Measurements from ENCODE around the gene EID2B. TPM values are rescaled to one million over a fixed set of nuclear protein-coding genes. Genes with fewer than 3 reads are reported as not detected.

Gene EID2B
- total RNA-seq (2021) = 3.4 and 4.2 TPM in 2 replicates
- percentile 75 among the genes with signal in this experiment for Bru-seq, nascent RNA
- BruChase-seq, experiment 1, labeled RNA remaining after a 2-hour chase = percentile 75 among the genes with signal in this experiment
- BruChase-seq, experiment 2, labeled RNA remaining after a 6-hour chase = percentile 70 among the genes with signal in this experiment
- long read RNA-seq, transcript EID2B-201 (1 exons, 1,865 nt) = major isoform, 10 of 11 reads
- long read RNA-seq, partial matches to known transcripts = 0 of 11 reads
- long read RNA-seq, other reads (novel, unspliced or antisense) = 1 of 11 reads

- H3K4me1 ChIP-seq (ENCODE audit: insufficient read depth, low read length, poor library complexity, severe bottlenecking) = peaks cover 10% of the 10 kb centered on the region
- intact Hi-C loops (cut with micrococcal nuclease; ENCODE audit: unreplicated experiment) = loop anchor here (2.0 to 10.0 kb wide), 4 partner anchors 52 to 418 kb away; partner anchors contain the start of gene TIMM50
- TF ChIP-seq, protein P1, sequence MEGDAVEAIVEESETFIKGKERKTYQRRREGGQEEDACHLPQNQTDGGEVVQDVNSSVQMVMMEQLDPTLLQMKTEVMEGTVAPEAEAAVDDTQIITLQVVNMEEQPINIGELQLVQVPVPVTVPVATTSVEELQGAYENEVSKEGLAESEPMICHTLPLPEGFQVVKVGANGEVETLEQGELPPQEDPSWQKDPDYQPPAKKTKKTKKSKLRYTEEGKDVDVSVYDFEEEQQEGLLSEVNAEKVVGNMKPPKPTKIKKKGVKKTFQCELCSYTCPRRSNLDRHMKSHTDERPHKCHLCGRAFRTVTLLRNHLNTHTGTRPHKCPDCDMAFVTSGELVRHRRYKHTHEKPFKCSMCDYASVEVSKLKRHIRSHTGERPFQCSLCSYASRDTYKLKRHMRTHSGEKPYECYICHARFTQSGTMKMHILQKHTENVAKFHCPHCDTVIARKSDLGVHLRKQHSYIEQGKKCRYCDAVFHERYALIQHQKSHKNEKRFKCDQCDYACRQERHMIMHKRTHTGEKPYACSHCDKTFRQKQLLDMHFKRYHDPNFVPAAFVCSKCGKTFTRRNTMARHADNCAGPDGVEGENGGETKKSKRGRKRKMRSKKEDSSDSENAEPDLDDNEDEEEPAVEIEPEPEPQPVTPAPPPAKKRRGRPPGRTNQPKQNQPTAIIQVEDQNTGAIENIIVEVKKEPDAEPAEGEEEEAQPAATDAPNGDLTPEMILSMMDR (conservative IDR thresholded peaks at IDR 0.05; ENCODE audit: low read depth, low read length) = peak; percentile 94
- TF ChIP-seq EZH2 (IDR thresholded peaks at IDR 0.05; ENCODE audit: borderline replicate concordance, low read depth, low read length, poor library complexity, severe bottlenecking) = no peak
- peak within 1 kb of the TSS; percentile 81 for H3K4me3 ChIP-seq (ENCODE audit: low read depth, low read length, poor library complexity, severe bottlenecking)
- H3K36me3 ChIP-seq (ENCODE audit: insufficient read depth, low read length, poor library complexity, severe bottlenecking) = no peaks in the 10 kb centered on the region
- H3K27ac ChIP-seq (ENCODE audit: low read depth, low read length, poor library complexity, severe bottlenecking) = peak within 1 kb of the TSS; percentile 60
- peak; percentile 97 for DNase-seq (ENCODE audit: low spot score)
- POLR2A ChIA-PET (ENCODE audit: low non-redundant PET) = no interaction called here
- no peaks in the 10 kb centered on the region for H3K27me3 ChIP-seq (replicated peaks; ENCODE audit: insufficient read depth, low read depth, low read length, poor library complexity)
- no TSS peak for BruUV-seq (replicated peaks)
- H3K9me3 ChIP-seq (ENCODE audit: low read depth, low read length, poor library complexity, severe bottlenecking) = no peaks in the 10 kb centered on the region
- CTCF ChIA-PET = interaction anchor here (0.7 to 1.3 kb wide), 3 partner anchors 13 to 92 kb away, joined by 3 to 8 read pairs (median 5); no protein-coding TSS in a partner anchor
Measured at GRCh38 chr19:39532233-39533002, at the start of gene EID2B. Gene EID2B, minus strand, starts transcription at chr19:39532852. Its CDS starts 50 bp downstream, at chr19:39532802.

GRCh38 chr19:39582442-39582841, 49.8 kb upstream of the EID2B start:
- CTCF ChIA-PET = no interaction called here
- H3K9me3 ChIP-seq (ENCODE audit: low read depth, low read length, poor library complexity, severe bottlenecking) = no peaks in the 10 kb centered on the region
- no peak for DNase-seq (ENCODE audit: low spot score)
- no peaks in the 10 kb centered on the region for H3K4me1 ChIP-seq (ENCODE audit: insufficient read depth, low read length, poor library complexity, severe bottlenecking)
- no peak overlapping the region for H3K4me3 ChIP-seq (ENCODE audit: low read depth, low read length, poor library complexity, severe bottlenecking)
- POLR2A ChIA-PET (ENCODE audit: low non-redundant PET) = no interaction called here
- H3K27ac ChIP-seq (ENCODE audit: low read depth, low read length, poor library complexity, severe bottlenecking) = no peak overlapping the region
- BruUV-seq (replicated peaks) = no TSS peak
- H3K36me3 ChIP-seq (ENCODE audit: insufficient read depth, low read length, poor library complexity, severe bottlenecking) = no peaks in the 10 kb centered on the region
- intact Hi-C loops (cut with micrococcal nuclease; ENCODE audit: unreplicated experiment) = no loop called here
- peaks cover 36% of the 10 kb centered on the region for H3K27me3 ChIP-seq (replicated peaks; ENCODE audit: insufficient read depth, low read depth, low read length, poor library complexity)
- TF ChIP-seq EZH2 (IDR thresholded peaks at IDR 0.05; ENCODE audit: borderline replicate concordance, low read depth, low read length, poor library complexity, severe bottlenecking) = no peak
- TF ChIP-seq, protein P1 (conservative IDR thresholded peaks at IDR 0.05; ENCODE audit: low read depth, low read length) = no peak

GRCh38 chr19:39568604-39569003, 36.0 kb upstream of the EID2B start:
- Histone ChIP-seq H3K36me3 (ENCODE audit: insufficient read depth, low read length, poor library complexity, severe bottlenecking) (no peaks in the 10 kb centered on the region), H3K27me3 (replicated peaks; ENCODE audit: insufficient read depth, low read depth, low read length, poor library complexity) (peaks cover 69% of the 10 kb centered on the region), H3K9me3 (ENCODE audit: low read depth, low read length, poor library complexity, severe bottlenecking) (no peaks in the 10 kb centered on the region), H3K27ac (ENCODE audit: low read depth, low read length, poor library complexity, severe bottlenecking) (no peak overlapping the region), H3K4me1 (ENCODE audit: insufficient read depth, low read length, poor library complexity, severe bottlenecking) (no peaks in the 10 kb centered on the region), H3K4me3 (ENCODE audit: low read depth, low read length, poor library complexity, severe bottlenecking) (no peak overlapping the region)
- intact Hi-C loops (cut with micrococcal nuclease; ENCODE audit: unreplicated experiment) = no loop called here
- ChIA-PET POLR2A (ENCODE audit: low non-redundant PET) (no interaction called here), CTCF (no interaction called here)
- no TSS peak for BruUV-seq (replicated peaks)
- no peak for DNase-seq (ENCODE audit: low spot score)
- TF ChIP-seq EZH2 (IDR thresholded peaks at IDR 0.05; ENCODE audit: borderline replicate concordance, low read depth, low read length, poor library complexity, severe bottlenecking) = no peak
- TF ChIP-seq, protein P1 (conservative IDR thresholded peaks at IDR 0.05; ENCODE audit: low read depth, low read length) = no peak

Data from A673 (cell line).